ENCODE results near the gene FAM234A.

DNA sequence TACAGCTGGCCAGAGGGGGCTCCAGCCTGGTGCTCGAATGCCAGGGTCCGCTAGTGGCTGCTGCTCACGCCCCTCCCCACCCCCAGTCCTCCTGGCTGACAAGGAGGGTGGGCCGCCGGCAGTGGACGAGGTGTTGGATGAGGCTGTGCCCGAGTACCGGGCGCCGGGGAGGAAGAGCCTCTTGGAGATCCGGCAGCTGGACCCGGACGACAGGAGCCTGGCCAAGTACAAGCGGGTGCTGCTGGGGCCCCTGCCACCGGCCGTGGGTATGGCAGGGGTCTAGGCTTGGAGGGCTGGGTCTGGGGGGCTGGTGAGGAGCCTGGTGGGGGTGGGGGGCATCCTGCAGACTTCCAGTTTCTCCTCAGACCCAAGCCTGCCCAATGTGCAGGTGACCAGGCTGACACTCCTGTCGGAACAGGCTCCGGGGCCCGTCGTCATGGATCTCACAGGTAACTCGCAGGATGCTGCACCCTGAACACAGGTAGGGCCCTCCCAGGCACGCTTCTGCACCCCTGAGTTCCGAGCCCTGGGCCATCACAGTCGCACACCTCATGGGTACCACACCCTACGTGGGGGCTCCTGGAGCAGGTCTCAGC is 47.1 kb downstream of the FAM234A start:
- TF ChIP-seq CTCF (conservative IDR thresholded peaks at IDR 0.05) (no peak), ZFX (IDR thresholded peaks at IDR 0.05) (no peak)
